Stomach (tissue), 4 donors: ENCODE data around the gene POLR2M.

Experiments
- EP300 ChIP-seq: sonication (generic); formaldehyde crosslinking; IDR thresholded peaks from one replicate; pipeline ENCODE4 v1.6.1; 2017; ENCODE audit warnings: antibody characterized with exemption
- POLR2A ChIP-seq, 4 donors: fragments of 450-650 bp; IDR thresholded peaks; one replicate each; pipeline ENCODE4 v1.6.1; 2016; ENCODE audit warnings: antibody characterized with exemption in 4 of 4, control low read depth in 2 of 4, mild to moderate bottlenecking in 1 of 4, moderate library complexity in 1 of 4
- POLR2AphosphoS5 ChIP-seq, 3 donors: sonication (generic); formaldehyde crosslinking; IDR thresholded peaks; one replicate each; pipeline ENCODE4 v1.6.1; 2016; ENCODE audit warnings: antibody characterized with exemption in 3 of 3
- TF ChIP-seq, protein P1 (sequence below), 7 experiments: fragments of 450-650 bp in 4 of 7; fragments of 200-600 bp in 3 of 7; sonication (generic) in 3 of 7; IDR thresholded peaks; one replicate each; pipeline ENCODE4 v1.5.1; 2016 to 2019; ENCODE audit warnings: antibody characterized with exemption in 7 of 7, control low read depth in 2 of 7, mild to moderate bottlenecking in 1 of 7

DNA sequence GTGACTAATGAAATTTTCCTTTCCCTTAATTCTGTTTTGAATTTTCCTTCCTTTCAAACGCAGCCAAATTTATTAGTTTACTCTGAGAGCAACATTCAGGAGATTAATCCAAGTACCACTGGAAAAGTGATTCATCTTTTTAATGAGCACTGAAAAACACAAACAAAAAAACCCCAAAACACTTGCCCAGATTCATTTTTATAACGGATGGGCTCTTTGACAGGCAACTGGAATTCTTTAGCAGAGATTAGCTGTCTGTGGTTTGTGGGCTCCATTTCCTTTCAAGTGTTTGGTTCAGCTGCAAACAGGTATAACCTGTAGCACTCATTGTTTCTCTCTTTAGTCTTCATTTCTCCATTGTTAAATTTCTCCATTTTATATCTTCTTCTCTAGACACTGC is 3.1 kb upstream of the POLR2M start:
- TF ChIP-seq, protein P1, sequence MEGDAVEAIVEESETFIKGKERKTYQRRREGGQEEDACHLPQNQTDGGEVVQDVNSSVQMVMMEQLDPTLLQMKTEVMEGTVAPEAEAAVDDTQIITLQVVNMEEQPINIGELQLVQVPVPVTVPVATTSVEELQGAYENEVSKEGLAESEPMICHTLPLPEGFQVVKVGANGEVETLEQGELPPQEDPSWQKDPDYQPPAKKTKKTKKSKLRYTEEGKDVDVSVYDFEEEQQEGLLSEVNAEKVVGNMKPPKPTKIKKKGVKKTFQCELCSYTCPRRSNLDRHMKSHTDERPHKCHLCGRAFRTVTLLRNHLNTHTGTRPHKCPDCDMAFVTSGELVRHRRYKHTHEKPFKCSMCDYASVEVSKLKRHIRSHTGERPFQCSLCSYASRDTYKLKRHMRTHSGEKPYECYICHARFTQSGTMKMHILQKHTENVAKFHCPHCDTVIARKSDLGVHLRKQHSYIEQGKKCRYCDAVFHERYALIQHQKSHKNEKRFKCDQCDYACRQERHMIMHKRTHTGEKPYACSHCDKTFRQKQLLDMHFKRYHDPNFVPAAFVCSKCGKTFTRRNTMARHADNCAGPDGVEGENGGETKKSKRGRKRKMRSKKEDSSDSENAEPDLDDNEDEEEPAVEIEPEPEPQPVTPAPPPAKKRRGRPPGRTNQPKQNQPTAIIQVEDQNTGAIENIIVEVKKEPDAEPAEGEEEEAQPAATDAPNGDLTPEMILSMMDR (IDR thresholded peaks at IDR 0.05), result no peak
- no peak for TF ChIP-seq POLR2A (IDR thresholded peaks at IDR 0.05)
- TF ChIP-seq POLR2AphosphoS5 (IDR thresholded peaks at IDR 0.05), result no peak
- no peak for TF ChIP-seq EP300
